Fibroblast of lung (primary cell): ENCODE data around the gene MORN1. TPM values are rescaled to one million over a fixed set of nuclear protein-coding genes. Genes with fewer than 3 reads are reported as not detected.

Experiments
- DNase-seq, 2 donors: peaks; one replicate each; pipeline versions ENCODE4 v3.0.0 to v3.0.0-alpha.2; 2010; ENCODE audit warnings: low read depth in 2 of 2
- H2AFZ ChIP-seq: 2 replicates; pipeline ENCODE4 v1.5.1; 2012; ENCODE audit warnings: low read length, control low read depth, inconsistent platforms
- H3K27ac ChIP-seq: 2 replicates; pipeline ENCODE4 v1.5.1; 2011; ENCODE audit warnings: low read length, control low read depth; ENCODE audit not compliant: insufficient read depth
- H3K27me3 ChIP-seq: 2 replicates; pipeline ENCODE4 v1.5.1; 2011; ENCODE audit warnings: mild to moderate bottlenecking, low read length; ENCODE audit not compliant: control insufficient read depth, insufficient read depth
- H3K36me3 ChIP-seq: 2 replicates; pipeline ENCODE4 v1.5.1; 2011; ENCODE audit warnings: low read length; ENCODE audit not compliant: control insufficient read depth, insufficient read depth
- H3K4me1 ChIP-seq: 2 replicates; pipeline ENCODE4 v1.5.1; 2011; ENCODE audit warnings: low read length; ENCODE audit not compliant: control insufficient read depth, insufficient read depth; ENCODE audit errors: extremely low read depth
- H3K4me2 ChIP-seq: 2 replicates; pipeline ENCODE4 v1.5.1; 2011; ENCODE audit warnings: low read length, control low read depth; ENCODE audit not compliant: insufficient read depth; ENCODE audit errors: extremely low read depth
- H3K4me3 ChIP-seq, 4 experiments: fragments of 200-600 bp in 1 of 4; sonication (generic) in 1 of 4; replicated peaks in 1 of 4; 2 replicates each; pipeline ENCODE4 v1.5.1; 2011 to 2016; ENCODE audit warnings: low read length in 4 of 4, low read depth in 3 of 4, mild to moderate bottlenecking in 3 of 4, control low read depth in 2 of 4, inconsistent platforms in 1 of 4, mixed read lengths in 1 of 4; ENCODE audit not compliant: insufficient read depth in 1 of 4; ENCODE audit errors: control extremely low read depth in 1 of 4
- H3K79me2 ChIP-seq: 2 replicates; pipeline ENCODE4 v1.5.1; 2012; ENCODE audit warnings: mild to moderate bottlenecking, low read length, inconsistent platforms; ENCODE audit not compliant: control insufficient read depth, insufficient read depth
- H3K9ac ChIP-seq: 2 replicates; pipeline ENCODE4 v1.5.1; 2011; ENCODE audit warnings: mild to moderate bottlenecking, low read length, control low read depth; ENCODE audit not compliant: insufficient read depth
- H3K9me3 ChIP-seq: 2 replicates; pipeline ENCODE4 v1.5.1; 2012; ENCODE audit warnings: low read depth, low read length; ENCODE audit not compliant: control insufficient read depth, insufficient read depth
- H4K20me1 ChIP-seq: 2 replicates; pipeline ENCODE4 v1.5.1; 2011; ENCODE audit warnings: low read length; ENCODE audit not compliant: control insufficient read depth, insufficient read depth; ENCODE audit errors: extremely low read depth
- CTCF ChIP-seq, 2 donors: IDR thresholded peaks in 1 of 2; conservative IDR thresholded peaks in 1 of 2; 1 replicate in 1 of 2; 2 replicates in 1 of 2; pipeline ENCODE4 v1.5.1; 2011 to 2012; ENCODE audit warnings: low read length in 2 of 2, control low read depth in 1 of 2, inconsistent platforms in 1 of 2, low read depth in 1 of 2, mild to moderate bottlenecking in 1 of 2
- EZH2 ChIP-seq: IDR thresholded peaks from 2 replicates; pipeline ENCODE4 v1.5.1; 2012; ENCODE audit warnings: low read length, control low read depth, mild to moderate bottlenecking; ENCODE audit errors: missing control alignments
- polyA plus RNA-seq, 2 donors: library from polyadenylated mRNA; depleted of rRNA in 1 of 2; stranded (reverse) in 1 of 2; unstranded in 1 of 2; fragments of >200 nt; gene quantifications; 2 replicates each; pipeline ENCODE4 v1.2.1, GENCODE V29; 2011 to 2012; ENCODE audit warnings: missing spikeins in 1 of 2
- total RNA-seq: library from RNA; depleted of rRNA; stranded (reverse); fragments of >200 nt; gene quantifications from 2 replicates; pipeline ENCODE4 v1.2.1, GENCODE V29; 2014

MORN1 gene
- total and polyA plus RNA-seq, 2 donors (not counting 1 experiment from before 2014, with no cell fraction given): 3.5 to 10.6 TPM

GRCh38 chr1:2406451-2407041, 15.2 kb upstream of the MORN1 start:
- Histone ChIP-seq H3K79me2 (peaks cover 5% of the 10 kb centered on the region), H3K27ac (no peak overlapping the region), H4K20me1 (no peaks in the 10 kb centered on the region), H3K4me2 (no peak overlapping the region), H3K4me1 (peaks cover 2% of the 10 kb centered on the region), H3K4me3 (no peak overlapping the region), H3K9ac (no peak overlapping the region), H3K36me3 (peaks cover 42% of the 10 kb centered on the region), H2AFZ (no peak overlapping the region), H3K27me3 (no peaks in the 10 kb centered on the region), H3K9me3 (no peaks in the 10 kb centered on the region)
- TF ChIP-seq EZH2 (no peak), CTCF (conservative IDR thresholded peaks at IDR 0.05 in 1 of 2, IDR thresholded peaks at IDR 0.05 in 1 of 2; ENCODE audit: low read depth in 1 of 2, low read length in 2 of 2) (no peak)
- DNase-seq: no peak

GRCh38 chr1:2405588-2406295, 14.4 kb upstream of the MORN1 start:
- peaks cover 42% of the 10 kb centered on the region for H3K36me3 ChIP-seq
- no peak for TF ChIP-seq CTCF (conservative IDR thresholded peaks at IDR 0.05 in 1 of 2, IDR thresholded peaks at IDR 0.05 in 1 of 2; ENCODE audit: low read depth in 1 of 2, low read length in 2 of 2)
- no peak for TF ChIP-seq EZH2
- H3K4me1 ChIP-seq: no peaks in the 10 kb centered on the region
- peak in 1 of 2 donors; percentile 69 for DNase-seq
- H3K9me3 ChIP-seq: no peaks in the 10 kb centered on the region
- H3K27ac ChIP-seq: peak overlapping the region; percentile 14
- H2AFZ ChIP-seq: no peak overlapping the region
- H4K20me1 ChIP-seq: no peaks in the 10 kb centered on the region
- no peak overlapping the region for H3K4me3 ChIP-seq
- H3K9ac ChIP-seq: no peak overlapping the region
- no peaks in the 10 kb centered on the region for H3K27me3 ChIP-seq
- peaks cover 5% of the 10 kb centered on the region for H3K79me2 ChIP-seq
- H3K4me2 ChIP-seq: no peak overlapping the region

GRCh38 chr1:2404890-2405511, 13.6 kb upstream of the MORN1 start:
- H3K36me3 ChIP-seq: peaks cover 48% of the 10 kb centered on the region
- H3K79me2 ChIP-seq: peaks cover 5% of the 10 kb centered on the region
- no peak overlapping the region for H2AFZ ChIP-seq
- peak; percentile 34 to 55 for DNase-seq
- no peaks in the 10 kb centered on the region for H3K27me3 ChIP-seq
- TF ChIP-seq CTCF (conservative IDR thresholded peaks at IDR 0.05 in 1 of 2, IDR thresholded peaks at IDR 0.05 in 1 of 2; ENCODE audit: low read depth in 1 of 2, low read length in 2 of 2): no peak
- H3K27ac ChIP-seq: peak overlapping the region; percentile 14
- H3K9me3 ChIP-seq: no peaks in the 10 kb centered on the region
- H3K4me1 ChIP-seq: no peaks in the 10 kb centered on the region
- H3K9ac ChIP-seq: no peak overlapping the region
- H3K4me3 ChIP-seq: no peak overlapping the region
- no peaks in the 10 kb centered on the region for H4K20me1 ChIP-seq
- H3K4me2 ChIP-seq: no peak overlapping the region
